ENCODE measurements around the gene RBPMS2.

RBPMS2 gene

DNA sequence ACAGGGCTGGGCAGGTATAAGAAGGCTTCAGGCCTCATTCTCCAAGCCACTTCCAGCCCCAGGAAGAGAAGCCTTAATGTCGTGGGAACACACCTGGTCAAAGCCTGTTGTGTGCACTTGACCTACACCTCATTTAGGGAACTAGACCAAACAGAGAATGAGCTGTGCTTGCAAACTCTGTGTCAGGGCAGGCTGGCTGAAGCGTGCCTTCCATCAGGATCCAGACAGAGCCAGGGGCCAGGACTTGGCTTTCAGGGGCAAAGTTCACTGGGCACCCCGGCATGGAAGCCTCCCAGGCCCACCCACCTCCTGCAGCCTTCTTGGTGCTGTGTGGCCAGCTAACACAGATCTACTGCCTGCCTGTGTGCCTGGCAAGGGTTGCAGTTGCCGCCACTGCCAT, 11.5 kb downstream of the RBPMS2 start:
- Histone ChIP-seq H3K27me3 (ENCODE audit: insufficient read depth, low read depth) (no peaks in the 10 kb centered on the region), H2AFZ (ENCODE audit: low read depth) (no peak overlapping the region), H3K79me2 (ENCODE audit: insufficient read depth, low read depth) (no peaks in the 10 kb centered on the region), H3K36me3 (ENCODE audit: insufficient read depth) (no peaks in the 10 kb centered on the region), H3K27ac (no peak overlapping the region), H4K20me1 (ENCODE audit: insufficient read depth) (no peaks in the 10 kb centered on the region), H3K4me3 (IDR thresholded peaks at IDR 0.05; ENCODE audit: insufficient read depth, low read depth, low read length) (no peak overlapping the region), H3K4me2 (no peak overlapping the region), H3K9ac (no peak overlapping the region), H3K4me1 (ENCODE audit: low read depth, poor library complexity, severe bottlenecking) (no peaks in the 10 kb centered on the region)
- TF ChIP-seq CTCF (conservative IDR thresholded peaks at IDR 0.05; ENCODE audit: low read depth, low read length) = no peak

GRCh38 chr15:64763462-64763861, 11.9 kb downstream of the RBPMS2 start:
- Histone ChIP-seq H2AFZ (ENCODE audit: low read depth) (no peak overlapping the region), H3K79me2 (ENCODE audit: insufficient read depth, low read depth) (no peaks in the 10 kb centered on the region), H3K36me3 (ENCODE audit: insufficient read depth) (no peaks in the 10 kb centered on the region), H3K9ac (no peak overlapping the region), H3K4me3 (IDR thresholded peaks at IDR 0.05; ENCODE audit: insufficient read depth, low read depth, low read length) (no peak overlapping the region), H4K20me1 (ENCODE audit: insufficient read depth) (no peaks in the 10 kb centered on the region), H3K4me2 (no peak overlapping the region), H3K27ac (no peak overlapping the region), H3K4me1 (ENCODE audit: low read depth, poor library complexity, severe bottlenecking) (no peaks in the 10 kb centered on the region), H3K27me3 (ENCODE audit: insufficient read depth, low read depth) (no peaks in the 10 kb centered on the region)
- no peak for TF ChIP-seq CTCF (conservative IDR thresholded peaks at IDR 0.05; ENCODE audit: low read depth, low read length)

DNA sequence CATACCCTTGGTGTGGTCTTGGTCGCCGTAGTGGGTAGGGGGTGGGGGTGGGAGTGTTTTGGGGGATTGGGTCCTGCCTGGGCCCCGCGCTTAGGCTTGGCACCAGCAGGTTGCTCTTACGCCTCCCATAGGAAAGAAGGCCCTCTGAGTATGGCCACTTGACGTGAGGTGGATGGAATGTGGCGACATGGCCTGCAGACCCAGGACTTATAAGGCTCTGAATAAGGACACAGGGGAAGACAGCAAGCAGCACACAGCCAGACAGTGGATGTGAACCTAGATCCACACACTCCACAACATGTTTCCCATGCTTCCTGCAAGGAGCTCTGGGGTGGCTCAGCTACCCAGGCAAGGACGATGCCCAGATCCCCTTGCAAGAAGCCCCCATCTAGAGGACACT, 12.4 kb downstream of the RBPMS2 start:
- H4K20me1 ChIP-seq (ENCODE audit: insufficient read depth) = no peaks in the 10 kb centered on the region
- H3K4me2 ChIP-seq = no peak overlapping the region
- H3K27ac ChIP-seq = no peak overlapping the region
- no peak for TF ChIP-seq CTCF (conservative IDR thresholded peaks at IDR 0.05; ENCODE audit: low read depth, low read length)
- H3K27me3 ChIP-seq (ENCODE audit: insufficient read depth, low read depth) = no peaks in the 10 kb centered on the region
- H3K4me1 ChIP-seq (ENCODE audit: low read depth, poor library complexity, severe bottlenecking) = no peaks in the 10 kb centered on the region
- no peaks in the 10 kb centered on the region for H3K36me3 ChIP-seq (ENCODE audit: insufficient read depth)
- no peak overlapping the region for H2AFZ ChIP-seq (ENCODE audit: low read depth)
- no peaks in the 10 kb centered on the region for H3K79me2 ChIP-seq (ENCODE audit: insufficient read depth, low read depth)
- H3K4me3 ChIP-seq (IDR thresholded peaks at IDR 0.05; ENCODE audit: insufficient read depth, low read depth, low read length) = no peak overlapping the region
- H3K9ac ChIP-seq = no peak overlapping the region

DNA sequence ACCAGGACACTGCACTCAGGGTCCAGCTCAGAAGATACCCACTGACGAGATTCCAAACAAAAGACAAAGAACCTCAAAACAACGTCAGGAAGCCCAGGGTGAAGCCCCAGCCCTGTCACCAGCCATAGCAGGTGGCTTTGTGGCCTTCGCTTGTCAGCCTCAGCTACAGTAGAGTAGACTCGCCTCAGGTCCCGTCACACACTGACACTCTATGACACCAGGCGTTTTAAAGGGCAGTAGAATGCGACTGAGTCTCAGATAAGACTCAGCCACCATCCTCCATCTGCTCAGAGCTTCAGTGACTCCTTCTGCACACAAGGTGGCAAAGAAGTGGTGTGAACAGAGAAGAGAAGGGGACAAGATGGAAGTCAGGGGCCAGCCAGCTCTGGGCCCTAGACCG, 12.8 kb downstream of the RBPMS2 start:
- H4K20me1 ChIP-seq (ENCODE audit: insufficient read depth) = no peaks in the 10 kb centered on the region
- H3K9ac ChIP-seq = no peak overlapping the region
- no peaks in the 10 kb centered on the region for H3K79me2 ChIP-seq (ENCODE audit: insufficient read depth, low read depth)
- no peak overlapping the region for H2AFZ ChIP-seq (ENCODE audit: low read depth)
- TF ChIP-seq CTCF (conservative IDR thresholded peaks at IDR 0.05; ENCODE audit: low read depth, low read length) = no peak
- H3K27ac ChIP-seq = no peak overlapping the region
- no peak overlapping the region for H3K4me3 ChIP-seq (IDR thresholded peaks at IDR 0.05; ENCODE audit: insufficient read depth, low read depth, low read length)
- H3K4me2 ChIP-seq = no peak overlapping the region
- no peaks in the 10 kb centered on the region for H3K36me3 ChIP-seq (ENCODE audit: insufficient read depth)
- H3K27me3 ChIP-seq (ENCODE audit: insufficient read depth, low read depth) = no peaks in the 10 kb centered on the region
- H3K4me1 ChIP-seq (ENCODE audit: low read depth, poor library complexity, severe bottlenecking) = no peaks in the 10 kb centered on the region

- Histone ChIP-seq H3K79me2 (ENCODE audit: insufficient read depth, low read depth) (no peaks in the 10 kb centered on the region), H3K36me3 (ENCODE audit: insufficient read depth) (no peaks in the 10 kb centered on the region), H3K9ac (no peak overlapping the region), H3K4me2 (no peak overlapping the region), H3K27me3 (ENCODE audit: insufficient read depth, low read depth) (no peaks in the 10 kb centered on the region), H3K27ac (no peak overlapping the region), H3K4me3 (IDR thresholded peaks at IDR 0.05; ENCODE audit: insufficient read depth, low read depth, low read length) (no peak overlapping the region), H3K4me1 (ENCODE audit: low read depth, poor library complexity, severe bottlenecking) (no peaks in the 10 kb centered on the region), H4K20me1 (ENCODE audit: insufficient read depth) (no peaks in the 10 kb centered on the region), H2AFZ (ENCODE audit: low read depth) (no peak overlapping the region)
- TF ChIP-seq CTCF (conservative IDR thresholded peaks at IDR 0.05; ENCODE audit: low read depth, low read length) = no peak
Measured at GRCh38 chr15:64761156-64761555, 14.2 kb downstream of the RBPMS2 start.

All from KMS-11 (cell line).